ENCODE data around the gene ARSG. TPM values are rescaled to one million over a fixed set of nuclear protein-coding genes. Genes with fewer than 3 reads are reported as not detected.
A peak's percentile ranks its signal among the peaks of the same experiment; 100 is the strongest.

Gene ARSG
- total and polyA plus RNA-seq, 9 of the 15 experiments (the other 6 are each of a cell fraction or from before 2014, with no cell fraction given): 1.0 to 5.6 (median 1.8) TPM

DNA sequence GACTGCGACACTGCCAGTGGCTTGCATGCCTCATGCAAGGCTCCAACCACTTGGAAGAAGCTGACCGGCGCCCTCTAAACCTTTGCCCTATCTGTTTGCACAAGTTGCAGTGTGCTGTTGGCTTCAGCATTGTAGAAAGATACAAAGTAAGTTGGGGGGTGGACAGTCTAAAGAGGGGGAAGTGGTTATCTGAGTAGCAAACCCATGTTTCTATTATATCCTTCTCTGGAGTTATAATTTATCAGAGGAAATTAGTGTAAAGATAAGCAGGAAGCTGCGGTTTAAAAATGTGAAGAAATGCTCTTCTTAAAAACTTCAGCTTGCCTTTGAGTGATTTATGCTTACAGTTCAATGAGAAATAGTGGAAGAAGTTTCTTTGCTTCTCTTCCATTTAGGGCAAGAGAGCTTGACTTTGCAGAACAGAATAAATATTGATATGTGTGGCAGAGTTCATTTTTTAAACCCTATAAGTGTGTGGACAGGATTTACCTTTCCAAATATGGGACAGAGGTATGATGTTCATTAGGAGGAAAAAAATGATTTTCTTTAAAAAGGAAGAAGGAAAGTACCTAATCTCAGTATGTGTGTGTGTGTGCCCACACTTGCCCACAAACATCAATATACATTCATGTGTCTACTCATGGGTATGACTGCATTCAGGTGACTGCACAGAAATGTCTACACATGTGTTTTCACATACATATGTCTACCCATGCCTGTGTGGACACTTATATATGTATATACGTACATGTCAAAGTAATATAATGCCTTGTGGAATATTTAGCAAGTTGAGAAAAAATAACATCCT lies 35.4 kb upstream of the ARSG start (continued):
- TF ChIP-seq ARID1B (IDR thresholded peaks at IDR 0.05) (peak; percentile 72), MED1 (CRISPR knock-in tag; IDR thresholded peaks at IDR 0.05; ENCODE audit: borderline replicate concordance) (no peak), ZNF175 (CRISPR knock-in tag; IDR thresholded peaks at IDR 0.05; ENCODE audit: low read depth) (no peak), ZNF24 (IDR thresholded peaks at IDR 0.05) (peak; percentile 60; the same call in 1 of the 2 replicates), RCOR1 (IDR thresholded peaks at IDR 0.05; ENCODE audit: borderline replicate concordance in 1 of 2, low read depth in 2 of 2, low read length in 2 of 2) (peak in 1 of 2 experiments; percentile 47; a peak in 1 of 4 replicates), MYC (IDR thresholded peaks at IDR 0.05; ENCODE audit: low read depth, low read length) (no peak), MYC (CRISPR knock-in tag; IDR thresholded peaks at IDR 0.05; ENCODE audit: borderline replicate concordance, low read depth) (no peak), ZNF282 (CRISPR knock-in tag; IDR thresholded peaks at IDR 0.05) (no peak), HDAC3 (IDR thresholded peaks at IDR 0.05; ENCODE audit: borderline replicate concordance, partially characterized antibody) (peak; percentile 50), ETS2 (tag; IDR thresholded peaks at IDR 0.05; ENCODE audit: borderline replicate concordance, poor library complexity, severe bottlenecking) (no peak), TAL1 (IDR thresholded peaks at IDR 0.05) (peak; percentile 49), TEAD4 (IDR thresholded peaks at IDR 0.05; ENCODE audit: low read length) (peak; percentile 41; the same call in 1 of the 2 replicates), TEAD4 (CRISPR knock-in tag; IDR thresholded peaks at IDR 0.05; ENCODE audit: borderline replicate concordance) (no peak), STAG1 (CRISPR knock-in tag; IDR thresholded peaks at IDR 0.05; ENCODE audit: borderline replicate concordance) (no peak), CREM (IDR thresholded peaks at IDR 0.05; ENCODE audit: low read depth) (0 out of 2 replicates have a peak, but pooled peaks have one; percentile 11), NR2F6 (CRISPR knock-in tag; IDR thresholded peaks at IDR 0.05) (no peak), NR2C1 (IDR thresholded peaks at IDR 0.05) (no peak), NR2C1 (tag; IDR thresholded peaks at IDR 0.05) (0 out of 2 replicates have a peak, but pooled peaks have one; percentile 9), RAD21 (CRISPR knock-in tag; conservative IDR thresholded peaks at IDR 0.05 in 1 of 2, IDR thresholded peaks at IDR 0.05 in 1 of 2) (0 out of 4 replicates have a peak, but pooled peaks of 1 of the 2 experiments have one; percentile 17), DPF2 (IDR thresholded peaks at IDR 0.05) (peak; percentile 65), ETV1 (tag; conservative IDR thresholded peaks at IDR 0.05; ENCODE audit: low read depth) (peak; percentile 77), PTBP1 (IDR thresholded peaks at IDR 0.05; ENCODE audit: low read depth, low read length) (no peak), NR1H2 (CRISPR knock-in tag; IDR thresholded peaks at IDR 0.05) (no peak)
- TF ChIP-seq, protein P1, sequence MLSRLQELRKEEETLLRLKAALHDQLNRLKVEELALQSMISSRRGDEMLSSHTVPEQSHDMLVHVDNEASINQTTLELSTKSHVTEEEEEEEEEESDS (CRISPR knock-in tag; IDR thresholded peaks at IDR 0.05): no peak
- TF ChIP-seq, protein P2, sequence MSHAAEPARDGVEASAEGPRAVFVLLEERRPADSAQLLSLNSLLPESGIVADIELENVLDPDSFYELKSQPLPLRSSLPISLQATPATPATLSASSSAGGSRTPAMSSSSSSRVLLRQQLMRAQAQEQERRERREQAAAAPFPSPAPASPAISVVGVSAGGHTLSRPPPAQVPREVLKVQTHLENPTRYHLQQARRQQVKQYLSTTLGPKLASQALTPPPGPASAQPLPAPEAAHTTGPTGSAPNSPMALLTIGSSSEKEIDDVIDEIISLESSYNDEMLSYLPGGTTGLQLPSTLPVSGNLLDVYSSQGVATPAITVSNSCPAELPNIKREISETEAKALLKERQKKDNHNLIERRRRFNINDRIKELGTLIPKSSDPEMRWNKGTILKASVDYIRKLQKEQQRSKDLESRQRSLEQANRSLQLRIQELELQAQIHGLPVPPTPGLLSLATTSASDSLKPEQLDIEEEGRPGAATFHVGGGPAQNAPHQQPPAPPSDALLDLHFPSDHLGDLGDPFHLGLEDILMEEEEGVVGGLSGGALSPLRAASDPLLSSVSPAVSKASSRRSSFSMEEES (CRISPR knock-in tag; IDR thresholded peaks at IDR 0.05): no peak
